ENCODE measurements around the gene KCNA5. TPM values are rescaled to one million over a fixed set of nuclear protein-coding genes. Genes with fewer than 3 reads are reported as not detected.

The KCNA5 gene
- polyA plus RNA-seq, 1 donor (not counting 4 experiments of a cell fraction or from before 2014, with no cell fraction given), result not detected

DNA sequence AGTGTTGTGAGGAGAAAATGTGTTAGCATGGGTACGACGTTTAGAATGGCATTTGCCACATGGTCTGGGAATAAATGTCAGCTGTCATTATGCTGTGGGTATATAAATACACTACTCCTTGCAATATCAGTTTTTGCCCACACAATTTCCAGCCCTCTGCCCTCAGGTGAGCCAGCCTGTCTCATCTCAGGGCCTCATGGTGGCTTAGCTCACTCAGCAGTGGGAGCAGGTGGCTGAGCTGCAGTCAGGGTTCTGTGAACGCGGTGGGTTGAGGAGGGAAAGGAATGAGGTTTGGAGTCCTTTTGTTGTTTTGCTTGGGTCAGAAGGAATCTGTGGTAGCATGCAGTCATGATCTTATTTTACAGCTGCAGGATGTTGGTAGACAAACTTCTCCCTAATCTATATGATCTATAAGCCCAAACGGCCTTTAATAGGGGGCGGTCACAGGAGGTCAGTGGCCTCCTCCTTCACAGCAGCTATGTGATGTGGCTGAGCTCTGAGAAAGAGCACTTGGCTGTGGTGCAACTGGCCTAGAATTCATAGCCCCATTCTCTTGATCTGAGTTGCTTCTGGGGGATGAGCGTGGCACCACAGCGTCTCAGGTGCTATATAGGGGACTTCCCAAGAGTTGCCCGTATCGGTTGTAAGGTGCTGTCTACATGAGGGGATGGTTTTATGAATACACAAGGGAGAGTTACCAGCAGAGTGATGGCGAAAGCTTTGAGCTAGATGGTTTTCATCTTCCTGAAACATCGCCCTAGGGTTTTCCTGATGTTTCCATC is 27.8 kb upstream of the KCNA5 start:
- no peaks in the 10 kb centered on the region for H4K20me1 ChIP-seq (ENCODE audit: control insufficient read depth, extremely low read depth, insufficient read depth, low read length)
- dilution Hi-C loops (cut with MboI; ENCODE audit: extremely low pct_ligation_motif_present, low sequenced_read_pairs), result no loop called here
- DNase-seq (ENCODE audit: low read depth, low spot score), result no peak
- no peak overlapping the region for H3K27ac ChIP-seq (ENCODE audit: control insufficient read depth, insufficient read depth, low read length)
- no peaks in the 10 kb centered on the region for H3K79me2 ChIP-seq (ENCODE audit: control insufficient read depth, insufficient read depth, low read length)
- no peaks in the 10 kb centered on the region for H3K4me1 ChIP-seq (ENCODE audit: control insufficient read depth, extremely low read depth, insufficient read depth, low read length)
- H3K9me3 ChIP-seq (ENCODE audit: control insufficient read depth, low read depth, low read length), result no peaks in the 10 kb centered on the region
- H3K9ac ChIP-seq (ENCODE audit: control insufficient read depth, extremely low read depth, insufficient read depth, low read length), result no peak overlapping the region
- H3K27me3 ChIP-seq (ENCODE audit: control insufficient read depth, extremely low read depth, insufficient read depth, low read length), result no peaks in the 10 kb centered on the region
- H3K36me3 ChIP-seq (ENCODE audit: control insufficient read depth in 2 of 2, extremely low read depth in 1 of 2, insufficient read depth in 2 of 2, low read length in 2 of 2), result no peaks in the 10 kb centered on the region
- H3K9me1 ChIP-seq (ENCODE audit: control insufficient read depth, extremely low read depth, insufficient read depth, low read length), result no peaks in the 10 kb centered on the region
- H3K4me2 ChIP-seq (ENCODE audit: control insufficient read depth, extremely low read depth, insufficient read depth, low read depth, low read length), result no peak overlapping the region
- no peak for FAIRE-seq
- H2AFZ ChIP-seq (ENCODE audit: control insufficient read depth, low read length), result no peak overlapping the region
- H3K4me3 ChIP-seq (ENCODE audit: control insufficient read depth in 2 of 3, extremely low read depth in 1 of 3, insufficient read depth in 2 of 3, low read depth in 1 of 3, low read length in 3 of 3), result no peak overlapping the region
- TF ChIP-seq EZH2 (IDR thresholded peaks at IDR 0.05; ENCODE audit: low read length), result no peak
- TF ChIP-seq, protein P1, sequence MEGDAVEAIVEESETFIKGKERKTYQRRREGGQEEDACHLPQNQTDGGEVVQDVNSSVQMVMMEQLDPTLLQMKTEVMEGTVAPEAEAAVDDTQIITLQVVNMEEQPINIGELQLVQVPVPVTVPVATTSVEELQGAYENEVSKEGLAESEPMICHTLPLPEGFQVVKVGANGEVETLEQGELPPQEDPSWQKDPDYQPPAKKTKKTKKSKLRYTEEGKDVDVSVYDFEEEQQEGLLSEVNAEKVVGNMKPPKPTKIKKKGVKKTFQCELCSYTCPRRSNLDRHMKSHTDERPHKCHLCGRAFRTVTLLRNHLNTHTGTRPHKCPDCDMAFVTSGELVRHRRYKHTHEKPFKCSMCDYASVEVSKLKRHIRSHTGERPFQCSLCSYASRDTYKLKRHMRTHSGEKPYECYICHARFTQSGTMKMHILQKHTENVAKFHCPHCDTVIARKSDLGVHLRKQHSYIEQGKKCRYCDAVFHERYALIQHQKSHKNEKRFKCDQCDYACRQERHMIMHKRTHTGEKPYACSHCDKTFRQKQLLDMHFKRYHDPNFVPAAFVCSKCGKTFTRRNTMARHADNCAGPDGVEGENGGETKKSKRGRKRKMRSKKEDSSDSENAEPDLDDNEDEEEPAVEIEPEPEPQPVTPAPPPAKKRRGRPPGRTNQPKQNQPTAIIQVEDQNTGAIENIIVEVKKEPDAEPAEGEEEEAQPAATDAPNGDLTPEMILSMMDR (optimal IDR thresholded peaks at IDR 0.05 in 1 of 3, IDR thresholded peaks at IDR 0.05 in 1 of 3, conservative IDR thresholded peaks at IDR 0.05 in 1 of 3; ENCODE audit: extremely low read depth in 1 of 3, insufficient read depth in 2 of 3, low read length in 3 of 3), result no peak

DNA sequence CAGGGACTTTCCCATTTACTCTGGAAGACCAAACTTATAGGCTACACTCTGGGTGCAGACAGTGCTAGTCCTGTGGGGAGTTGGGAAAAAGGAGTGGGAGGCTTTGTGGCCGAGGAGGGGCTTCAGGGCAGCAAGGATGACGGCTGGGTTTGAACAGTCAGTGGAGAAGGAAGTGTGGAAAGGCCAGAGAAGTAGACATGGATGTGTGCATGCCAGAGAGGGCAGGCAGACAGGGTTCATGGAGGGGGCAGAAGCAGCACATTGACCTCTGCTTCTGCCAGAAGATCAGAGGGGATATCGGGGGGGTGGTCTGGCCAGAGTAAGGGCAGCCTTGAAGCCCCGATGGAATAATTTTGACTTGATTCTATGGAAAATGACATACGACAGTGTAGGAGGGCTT is 27.2 kb upstream of the KCNA5 start:
- no peak for FAIRE-seq
- DNase-seq (ENCODE audit: low read depth, low spot score), result no peak
- H3K4me1 ChIP-seq (ENCODE audit: control insufficient read depth, extremely low read depth, insufficient read depth, low read length), result no peaks in the 10 kb centered on the region
- H3K79me2 ChIP-seq (ENCODE audit: control insufficient read depth, insufficient read depth, low read length), result no peaks in the 10 kb centered on the region
- no peaks in the 10 kb centered on the region for H3K27me3 ChIP-seq (ENCODE audit: control insufficient read depth, extremely low read depth, insufficient read depth, low read length)
- H2AFZ ChIP-seq (ENCODE audit: control insufficient read depth, low read length), result no peak overlapping the region
- H3K9me3 ChIP-seq (ENCODE audit: control insufficient read depth, low read depth, low read length), result no peaks in the 10 kb centered on the region
- H3K4me3 ChIP-seq (ENCODE audit: control insufficient read depth in 2 of 3, extremely low read depth in 1 of 3, insufficient read depth in 2 of 3, low read depth in 1 of 3, low read length in 3 of 3), result no peak overlapping the region
- no peaks in the 10 kb centered on the region for H3K36me3 ChIP-seq (ENCODE audit: control insufficient read depth in 2 of 2, extremely low read depth in 1 of 2, insufficient read depth in 2 of 2, low read length in 2 of 2)
- no peaks in the 10 kb centered on the region for H3K9me1 ChIP-seq (ENCODE audit: control insufficient read depth, extremely low read depth, insufficient read depth, low read length)
- no peaks in the 10 kb centered on the region for H4K20me1 ChIP-seq (ENCODE audit: control insufficient read depth, extremely low read depth, insufficient read depth, low read length)
- dilution Hi-C loops (cut with MboI; ENCODE audit: extremely low pct_ligation_motif_present, low sequenced_read_pairs), result no loop called here
- no peak overlapping the region for H3K9ac ChIP-seq (ENCODE audit: control insufficient read depth, extremely low read depth, insufficient read depth, low read length)
- no peak overlapping the region for H3K4me2 ChIP-seq (ENCODE audit: control insufficient read depth, extremely low read depth, insufficient read depth, low read depth, low read length)
- TF ChIP-seq, protein P1 (optimal IDR thresholded peaks at IDR 0.05 in 1 of 3, IDR thresholded peaks at IDR 0.05 in 1 of 3, conservative IDR thresholded peaks at IDR 0.05 in 1 of 3; ENCODE audit: extremely low read depth in 1 of 3, insufficient read depth in 2 of 3, low read length in 3 of 3), result no peak
- no peak for TF ChIP-seq EZH2 (IDR thresholded peaks at IDR 0.05; ENCODE audit: low read length)
- H3K27ac ChIP-seq (ENCODE audit: control insufficient read depth, insufficient read depth, low read length), result no peak overlapping the region

Data from keratinocyte (primary cell).